Astrocyte of the hippocampus (primary cell): Measurements from ENCODE around the gene FBXO42.
"Not testable (repeated sequence)": the region's sequence is repeated elsewhere in the genome, so short reads cannot be mapped to it uniquely, and the experiment has no call there.

Experiments used
- DNase-seq: peaks from one replicate; pipeline ENCODE4 v3.0.0; 2011; ENCODE audit warnings: low read depth, low spot score

FBXO42 gene

GRCh38 chr1:16266411-16267118, 85.7 kb downstream of the FBXO42 start:
- peak; percentile 51 for DNase-seq

- DNase-seq = no peak
Observed at GRCh38 chr1:16262067-16262466, 90.2 kb downstream of the FBXO42 start.

- peak; percentile 80 for DNase-seq
Observed at GRCh38 chr1:16260814-16261213, 91.5 kb downstream of the FBXO42 start.

- DNase-seq = no peak
Observed at GRCh38 chr1:16258591-16259135, 93.6 kb downstream of the FBXO42 start.

GRCh38 chr1:16257968-16258367, 94.3 kb downstream of the FBXO42 start:
- no peak for DNase-seq

- not testable (repeated sequence) for DNase-seq
Observed at GRCh38 chr1:16257556-16257955, 94.7 kb downstream of the FBXO42 start.

GRCh38 chr1:16256478-16256877, 95.8 kb downstream of the FBXO42 start:
- DNase-seq = no peak

GRCh38 chr1:16254263-16254928, 97.9 kb downstream of the FBXO42 start:
- DNase-seq = peak; percentile 55

GRCh38 chr1:16253332-16253922, 98.9 kb downstream of the FBXO42 start:
- no peak for DNase-seq

- no peak for DNase-seq
Observed at GRCh38 chr1:16252912-16253311, 99.4 kb downstream of the FBXO42 start.

GRCh38 chr1:16251381-16251780, 100.9 kb downstream of the FBXO42 start:
- no peak for DNase-seq

GRCh38 chr1:16250524-16251251, 101.6 kb downstream of the FBXO42 start:
- DNase-seq = peak; percentile 70

- DNase-seq = peak; percentile 49
Observed at GRCh38 chr1:16249596-16250241, 102.6 kb downstream of the FBXO42 start.

- DNase-seq = peak; percentile 92
Observed at GRCh38 chr1:16248603-16249516, 103.4 kb downstream of the FBXO42 start.

- no peak for DNase-seq
Observed at GRCh38 chr1:16248007-16248436, 104.3 kb downstream of the FBXO42 start.

GRCh38 chr1:16247441-16247840, 104.8 kb downstream of the FBXO42 start:
- DNase-seq = no peak

GRCh38 chr1:16246961-16247360, 105.3 kb downstream of the FBXO42 start:
- no peak for DNase-seq

GRCh38 chr1:16246239-16246638, 106.0 kb downstream of the FBXO42 start:
- not testable (repeated sequence) for DNase-seq

- DNase-seq = no peak
Observed at GRCh38 chr1:16245476-16246196, 106.6 kb downstream of the FBXO42 start.
